WERI-Rb-1 (cell line): ENCODE results near the gene RNF5.
"Not testable (repeated sequence)": the region's sequence is repeated elsewhere in the genome, so short reads cannot be mapped to it uniquely, and the experiment has no call there.

Source experiments
- DNase-seq: peaks from one replicate; pipeline ENCODE4 v3.0.0-alpha.2; 2020
- H3K27ac ChIP-seq: fragments of 250-450 bp; sonication (Bioruptor Pico); 2 replicates; pipeline ENCODE4 v1.5.1; 2020; ENCODE audit warnings: mild to moderate bottlenecking, moderate library complexity
- H3K27me3 ChIP-seq: fragments of 250-450 bp; sonication (Bioruptor Pico); 2 replicates; pipeline ENCODE4 v1.5.1; 2021; ENCODE audit warnings: mild to moderate bottlenecking, low read depth, moderate library complexity; ENCODE audit not compliant: insufficient read depth, severe bottlenecking
- H3K36me3 ChIP-seq: fragments of 250-450 bp; sonication (Bioruptor Pico); 2 replicates; pipeline ENCODE4 v1.5.1; 2020; ENCODE audit warnings: mild to moderate bottlenecking, moderate library complexity
- H3K4me3 ChIP-seq: 2 replicates; pipeline ENCODE4 v1.5.1; 2011; ENCODE audit warnings: low read depth, mild to moderate bottlenecking, control low read depth, low read length
- H3K9me3 ChIP-seq: fragments of 250-450 bp; sonication (Bioruptor Pico); 2 replicates; pipeline ENCODE4 v1.5.1; 2021; ENCODE audit warnings: mild to moderate bottlenecking, moderate library complexity; ENCODE audit not compliant: severe bottlenecking
- CTCF ChIP-seq: IDR thresholded peaks from 2 replicates; pipeline ENCODE4 v1.5.1; 2011; ENCODE audit warnings: low read depth, mild to moderate bottlenecking, control low read depth, inconsistent platforms, low read length

The RNF5 gene

GRCh38 chr6:32187009-32187709 lies 9.0 kb downstream of the RNF5 start:
- DNase-seq, result no peak
- Histone ChIP-seq H3K36me3 (peaks cover 50% of the 10 kb centered on the region), H3K9me3 (no peaks in the 10 kb centered on the region), H3K27me3 (no peaks in the 10 kb centered on the region), H3K4me3 (no peak overlapping the region), H3K27ac (no peak overlapping the region; the same call in 1 of the 2 replicates)
- TF ChIP-seq CTCF, result no peak

- not testable (repeated sequence) for H3K27me3 ChIP-seq, DNase-seq, H3K9me3 ChIP-seq, H3K4me3 ChIP-seq
- Histone ChIP-seq H3K36me3 (peaks cover 43% of the 10 kb centered on the region), H3K27ac (0 out of 2 replicates have a peak overlapping the region, but pooled peaks have one; percentile 88)
These were observed 9.6 kb downstream of the RNF5 start for GRCh38 chr6:32187725-32188380.

GRCh38 chr6:32188381-32189068 lies 10.3 kb downstream of the RNF5 start:
- no peak for TF ChIP-seq CTCF
- DNase-seq, result no peak
- Histone ChIP-seq H3K9me3 (no peaks in the 10 kb centered on the region), H3K4me3 (no peak overlapping the region; the same call in 1 of the 2 replicates), H3K27me3 (no peaks in the 10 kb centered on the region), H3K27ac (peak overlapping the region; percentile 88), H3K36me3 (peaks cover 36% of the 10 kb centered on the region)

- peaks cover 30% of the 10 kb centered on the region for H3K36me3 ChIP-seq
These were observed 11.0 kb downstream of the RNF5 start for GRCh38 chr6:32189069-32189741.

GRCh38 chr6:32189742-32190053 lies 11.5 kb downstream of the RNF5 start:
- no peak for TF ChIP-seq CTCF
- H3K27ac ChIP-seq, result peak overlapping the region; percentile 88

More at GRCh38 chr6:32189069-32189741, 11.0 kb downstream of the RNF5 start:
- Histone ChIP-seq H3K27ac (peak overlapping the region; percentile 88), H3K27me3 (no peaks in the 10 kb centered on the region), H3K4me3 (peak overlapping the region; percentile 53), H3K9me3 (no peaks in the 10 kb centered on the region)
- TF ChIP-seq CTCF, result no peak
- DNase-seq, result no peak

More at GRCh38 chr6:32189742-32190053, 11.5 kb downstream of the RNF5 start:
- no peak for DNase-seq
- no peaks in the 10 kb centered on the region for H3K9me3 ChIP-seq
- peak overlapping the region; percentile 53 for H3K4me3 ChIP-seq
- no peaks in the 10 kb centered on the region for H3K27me3 ChIP-seq
- H3K36me3 ChIP-seq, result peaks cover 27% of the 10 kb centered on the region
